Naive thymus-derived CD8-positive, alpha-beta T cell (primary cell): ENCODE results near the gene TRAP1. TPM values are rescaled to one million over a fixed set of nuclear protein-coding genes. Genes with fewer than 3 reads are reported as not detected.

Experiments used
- ATAC-seq, 2 donors: fragments of 150-1000 bp; cut with Tn5 transposase in 1 of 2; sonication (Bioruptor Pico), chemical (Tn5 transposase) in 1 of 2; 1 replicate in 1 of 2; 2 replicates in 1 of 2; pipeline ENCODE4 v1.10.0; 2021; ENCODE audit warnings: mild to moderate bottlenecking in 2 of 2, moderate library complexity in 2 of 2
- POLR2A ChIA-PET: fragments of 350-600 bp; sonication (Branson Sonifier 250); formaldehyde crosslinking; loops from one replicate; lab custom pipeline; 2021; ENCODE audit warnings: antibody characterized with exemption; lab: Charles Lee
- DNase-seq, 10 donors: peaks; one replicate each; pipeline versions ENCODE4 v3.0.0 to v3.0.0-alpha.2; 2020 to 2022
- H3K27ac Mint-ChIP-seq, 10 donors: one replicate each; pipeline ENCODE4 v1.8.0; 2020 to 2022; ENCODE audit warnings: mild to moderate bottlenecking in 10 of 10, mixed read lengths in 10 of 10, moderate library complexity in 4 of 10, inconsistent platforms in 1 of 10
- H3K27me3 Mint-ChIP-seq, 5 donors: one replicate each; pipeline ENCODE4 v1.8.0; 2021 to 2022; ENCODE audit warnings: mixed read lengths in 5 of 5
- H3K36me3 Mint-ChIP-seq, 3 donors: one replicate each; pipeline ENCODE4 v1.8.0; 2020 to 2022; ENCODE audit warnings: mixed read lengths in 3 of 3, mild to moderate bottlenecking in 2 of 3, inconsistent platforms in 1 of 3
- H3K4me1 Mint-ChIP-seq, 4 donors: one replicate each; pipeline ENCODE4 v1.8.0; 2021 to 2022; ENCODE audit warnings: mixed read lengths in 4 of 4
- H3K4me3 Mint-ChIP-seq, 10 donors: one replicate each; pipeline ENCODE4 v1.8.0; 2020 to 2022; ENCODE audit warnings: mild to moderate bottlenecking in 10 of 10, mixed read lengths in 10 of 10, moderate library complexity in 6 of 10, inconsistent platforms in 1 of 10
- H3K9me3 Mint-ChIP-seq, 9 donors: one replicate each; pipeline ENCODE4 v1.8.0; 2020 to 2022; ENCODE audit warnings: mixed read lengths in 9 of 9, mild to moderate bottlenecking in 3 of 9, inconsistent platforms in 1 of 9, moderate library complexity in 1 of 9
- polyA plus RNA-seq, 3 donors: library from polyadenylated mRNA; unstranded; fragments of 300-500 nt; fragmentation: Illumina TruSeq; gene quantifications; one replicate each; pipeline ENCODE4 v1.2.3, GENCODE V29; 2021
- total RNA-seq, 8 experiments: library from RNA in 2 of 8; stranded (reverse) in 2 of 8; gene quantifications; one replicate each; pipeline ENCODE4 v1.2.3 and lab custom pipeline; 2021 to 2026

Gene TRAP1
- total and polyA plus RNA-seq, 5 experiments from 2014 or later: 57.1 to 158 (median 79.1) TPM

- Mint-ChIP-seq H3K36me3 (peaks cover 0 to 85% (median 20%) of the 10 kb centered on the region in 3 donors), H3K27me3 (no peaks in the 10 kb centered on the region), H3K4me1 (no peaks in the 10 kb centered on the region), H3K27ac (no peak overlapping the region), H3K4me3 (no peak overlapping the region), H3K9me3 (peaks cover 0 to 2% (median 0%) of the 10 kb centered on the region in 9 donors)
- POLR2A ChIA-PET: no interaction called here
- no peak for ATAC-seq
- DNase-seq: no peak
Observed at GRCh38 chr16:3681206-3681605, 36.1 kb downstream of the TRAP1 start.

DNA sequence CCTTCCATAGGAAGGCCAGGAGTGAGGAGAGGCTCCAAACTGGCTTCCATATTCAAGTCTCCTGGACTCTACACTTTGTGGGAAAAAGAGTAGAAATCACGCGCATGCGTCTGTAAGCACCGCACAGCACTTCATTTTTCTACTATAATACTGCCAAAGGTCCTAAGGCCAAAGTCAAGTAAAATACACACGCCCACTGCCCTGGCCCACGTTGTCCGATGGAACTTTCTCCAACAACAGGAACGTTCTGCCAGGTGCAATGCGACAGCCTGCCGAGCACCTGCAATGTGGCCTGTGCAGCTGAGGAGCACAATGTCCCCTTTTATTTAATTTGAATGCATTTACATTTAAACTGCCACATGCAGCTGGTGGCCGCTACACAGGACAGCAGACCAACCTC, 39.3 kb downstream of the TRAP1 start:
- DNase-seq (no peak), ATAC-seq (no peak)
- peaks cover 0 to 2% (median 0%) of the 10 kb centered on the region in 9 donors for H3K9me3 Mint-ChIP-seq
- POLR2A ChIA-PET: interaction anchor here (0.5 kb wide), 1 partner anchor 49 kb away, joined by 3 read pairs; no protein-coding TSS in a partner anchor
- H3K4me3 Mint-ChIP-seq: no peak overlapping the region
- no peak overlapping the region for H3K27ac Mint-ChIP-seq
- no peaks in the 10 kb centered on the region for H3K27me3 Mint-ChIP-seq
- H3K4me1 Mint-ChIP-seq: no peaks in the 10 kb centered on the region
- H3K36me3 Mint-ChIP-seq: peaks cover 0 to 80% (median 16%) of the 10 kb centered on the region in 3 donors

- Mint-ChIP-seq H3K27ac (peak overlapping the region in 1 of 10 donors; percentile 62), H3K27me3 (no peaks in the 10 kb centered on the region), H3K4me1 (peaks cover 0 to 10% (median 3%) of the 10 kb centered on the region in 4 donors), H3K4me3 (no peak overlapping the region), H3K36me3 (peaks cover 0 to 64% (median 10%) of the 10 kb centered on the region in 3 donors), H3K9me3 (no peaks in the 10 kb centered on the region)
- no peak for ATAC-seq
- DNase-seq: no peak
- POLR2A ChIA-PET: no interaction called here
Observed at GRCh38 chr16:3675601-3676130, 41.7 kb downstream of the TRAP1 start.

- Mint-ChIP-seq H3K27ac (peak overlapping the region in 1 of 10 donors; percentile 43), H3K4me3 (no peak overlapping the region), H3K27me3 (no peaks in the 10 kb centered on the region), H3K36me3 (peaks cover 0 to 57% (median 10%) of the 10 kb centered on the region in 3 donors), H3K4me1 (peaks cover 0 to 15% (median 6%) of the 10 kb centered on the region in 4 donors), H3K9me3 (no peaks in the 10 kb centered on the region)
- no peak for DNase-seq
- POLR2A ChIA-PET: no interaction called here
- no peak for ATAC-seq
Observed at GRCh38 chr16:3674513-3675295, 42.6 kb downstream of the TRAP1 start.

- Mint-ChIP-seq H3K27me3 (no peaks in the 10 kb centered on the region), H3K4me3 (no peak overlapping the region), H3K9me3 (no peaks in the 10 kb centered on the region), H3K36me3 (peaks cover 0 to 55% (median 6%) of the 10 kb centered on the region in 3 donors), H3K27ac (peak overlapping the region in 2 of 10 donors; percentile 18 to 31), H3K4me1 (peaks cover 0 to 24% (median 11%) of the 10 kb centered on the region in 4 donors)
- POLR2A ChIA-PET: no interaction called here
- ATAC-seq (no peak), DNase-seq (no peak)
Observed at GRCh38 chr16:3673676-3674377, 43.5 kb downstream of the TRAP1 start.

DNA sequence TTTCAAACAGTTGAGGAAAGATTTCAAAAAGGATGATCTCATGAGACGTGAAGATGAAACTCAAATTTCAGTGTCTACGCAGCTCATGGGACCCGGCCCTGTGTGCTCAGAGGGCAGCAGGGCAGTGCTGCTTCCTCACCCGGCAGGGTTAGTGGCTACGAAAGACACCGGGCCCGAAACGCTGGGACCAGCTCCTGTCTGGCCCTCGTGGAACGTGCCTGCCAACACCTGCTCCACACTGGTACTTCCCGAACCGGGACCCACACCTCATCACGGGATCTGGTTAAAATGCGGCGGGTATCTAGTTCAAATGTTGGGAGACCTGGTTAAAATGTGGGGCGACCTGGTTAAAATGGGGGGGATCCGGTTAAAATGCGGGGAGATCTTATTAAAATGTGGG, 44.1 kb downstream of the TRAP1 start:
- peak overlapping the region in 2 of 10 donors; percentile 5 to 31 for H3K27ac Mint-ChIP-seq
- H3K36me3 Mint-ChIP-seq: peaks cover 0 to 49% (median 5%) of the 10 kb centered on the region in 3 donors
- no peaks in the 10 kb centered on the region for H3K27me3 Mint-ChIP-seq
- no peak overlapping the region for H3K4me3 Mint-ChIP-seq
- H3K4me1 Mint-ChIP-seq: peaks cover 0 to 25% (median 11%) of the 10 kb centered on the region in 4 donors
- ATAC-seq (no peak), DNase-seq (no peak)
- H3K9me3 Mint-ChIP-seq: no peaks in the 10 kb centered on the region
- POLR2A ChIA-PET: interaction anchor here (0.5 kb wide), 1 partner anchor 133 kb away, joined by 3 read pairs; no protein-coding TSS in a partner anchor

DNA sequence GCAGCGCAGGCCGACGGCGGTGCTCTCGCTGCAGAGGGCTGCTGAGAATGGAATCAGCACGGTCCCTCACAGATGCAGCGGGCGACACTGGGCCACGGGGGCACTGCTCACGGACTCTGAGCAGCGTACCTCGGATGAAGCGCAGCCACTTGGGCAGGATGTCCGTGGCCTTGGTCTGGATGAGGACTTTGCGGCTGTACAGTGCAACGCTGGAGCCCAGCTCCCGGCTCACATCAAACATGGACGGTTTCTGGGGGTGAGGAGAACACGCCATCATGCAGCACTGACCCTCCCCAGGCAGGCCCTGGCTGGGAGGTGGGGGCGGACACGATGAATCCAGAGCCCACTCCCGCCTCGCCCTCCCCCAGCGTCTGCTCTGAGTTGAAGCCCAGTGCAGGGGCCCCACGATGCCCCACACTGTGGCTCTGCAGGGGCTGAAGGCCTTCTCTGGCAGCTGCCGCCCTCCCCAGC, 44.7 kb downstream of the TRAP1 start:
- ATAC-seq: no peak
- no peak for DNase-seq
- Mint-ChIP-seq H3K9me3 (no peaks in the 10 kb centered on the region), H3K4me1 (peaks cover 0 to 25% (median 11%) of the 10 kb centered on the region in 4 donors), H3K4me3 (no peak overlapping the region), H3K27me3 (no peaks in the 10 kb centered on the region), H3K27ac (no peak overlapping the region), H3K36me3 (peaks cover 0 to 43% (median 3%) of the 10 kb centered on the region in 3 donors)
- POLR2A ChIA-PET: interaction anchor here (0.5 kb wide), 1 partner anchor 134 kb away, joined by 3 read pairs; no protein-coding TSS in a partner anchor

DNA sequence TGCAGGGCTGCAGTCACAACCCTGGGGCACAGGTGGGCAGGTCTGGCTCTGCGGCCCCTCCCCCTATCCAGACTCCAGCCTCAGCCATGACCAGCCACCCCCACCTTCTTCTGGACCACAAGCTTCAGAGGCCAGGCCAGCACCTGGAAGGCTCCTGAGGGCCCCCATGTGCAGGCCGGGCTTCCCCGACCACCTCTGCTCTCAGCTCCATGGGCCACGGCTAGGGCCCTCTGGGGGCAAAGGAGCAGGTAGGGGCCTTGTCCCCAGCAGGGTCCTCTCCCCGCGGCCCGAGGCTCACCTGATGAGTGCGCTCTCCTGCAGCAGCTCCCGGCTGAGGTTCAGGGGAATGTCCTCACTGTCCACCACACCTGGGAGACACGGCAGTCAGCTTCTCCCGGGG, 45.9 kb downstream of the TRAP1 start:
- Mint-ChIP-seq H3K27me3 (no peaks in the 10 kb centered on the region), H3K4me1 (peaks cover 3 to 30% (median 12%) of the 10 kb centered on the region in 4 donors), H3K9me3 (no peaks in the 10 kb centered on the region), H3K36me3 (peaks cover 0 to 36% (median 3%) of the 10 kb centered on the region in 3 donors), H3K27ac (peak overlapping the region in 3 of 10 donors; percentile 15 to 48 (median 43)), H3K4me3 (no peak overlapping the region)
- POLR2A ChIA-PET: interaction anchor here (0.6 kb wide), 1 partner anchor 730 kb away, joined by 3 read pairs; no protein-coding TSS in a partner anchor
- DNase-seq (no peak), ATAC-seq (no peak)

GRCh38 chr16:3670711-3671110, 46.6 kb downstream of the TRAP1 start:
- no peak for ATAC-seq
- Mint-ChIP-seq H3K27me3 (no peaks in the 10 kb centered on the region), H3K27ac (peak overlapping the region in 7 of 10 donors; percentile 2 to 48 (median 17)), H3K36me3 (peaks cover 0 to 34% (median 3%) of the 10 kb centered on the region in 3 donors), H3K4me1 (peaks cover 8 to 37% (median 19%) of the 10 kb centered on the region in 4 donors), H3K9me3 (no peaks in the 10 kb centered on the region), H3K4me3 (no peak overlapping the region)
- POLR2A ChIA-PET: interaction anchor here (0.6 to 0.7 kb wide), 2 partner anchors 224 to 731 kb away, joined by 3 to 7 read pairs; no protein-coding TSS in a partner anchor
- DNase-seq: no peak

- peak overlapping the region in 3 of 10 donors; percentile 38 to 79 (median 51) for H3K27ac Mint-ChIP-seq
- POLR2A ChIA-PET: no interaction called here
- no peaks in the 10 kb centered on the region for H3K27me3 Mint-ChIP-seq
- H3K9me3 Mint-ChIP-seq: no peaks in the 10 kb centered on the region
- ATAC-seq (no peak), DNase-seq (no peak)
- H3K4me1 Mint-ChIP-seq: peaks cover 13 to 48% (median 28%) of the 10 kb centered on the region in 4 donors
- H3K4me3 Mint-ChIP-seq: no peak overlapping the region
- peaks cover 0 to 26% (median 4%) of the 10 kb centered on the region in 3 donors for H3K36me3 Mint-ChIP-seq
Observed at GRCh38 chr16:3669082-3669481, 48.2 kb downstream of the TRAP1 start.

DNA sequence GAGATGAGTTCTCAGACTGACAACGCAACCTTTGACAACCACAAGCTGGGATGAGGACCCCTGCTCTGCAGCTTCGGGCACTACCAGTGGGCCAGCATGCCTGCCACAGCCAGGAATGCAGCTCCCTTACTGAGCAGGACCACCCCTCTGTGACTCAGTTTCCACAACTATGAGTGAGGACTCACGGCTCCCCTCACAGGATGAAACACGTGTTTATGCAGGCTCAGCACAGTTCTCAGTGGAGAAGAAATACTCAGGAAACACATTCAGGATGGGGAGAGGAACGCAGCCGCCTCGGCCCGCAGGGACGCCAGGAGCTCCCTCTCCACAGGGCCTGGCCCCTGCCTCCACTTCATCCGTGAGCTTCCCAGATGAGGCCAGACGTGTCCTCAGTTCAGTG, 48.7 kb downstream of the TRAP1 start:
- Mint-ChIP-seq H3K27ac (peak overlapping the region in 1 of 10 donors; percentile 11), H3K4me3 (no peak overlapping the region), H3K27me3 (no peaks in the 10 kb centered on the region), H3K9me3 (no peaks in the 10 kb centered on the region), H3K36me3 (peaks cover 0 to 23% (median 4%) of the 10 kb centered on the region in 3 donors), H3K4me1 (peaks cover 13 to 48% (median 28%) of the 10 kb centered on the region in 4 donors)
- ATAC-seq: no peak
- POLR2A ChIA-PET: no interaction called here
- DNase-seq: no peak

DNA sequence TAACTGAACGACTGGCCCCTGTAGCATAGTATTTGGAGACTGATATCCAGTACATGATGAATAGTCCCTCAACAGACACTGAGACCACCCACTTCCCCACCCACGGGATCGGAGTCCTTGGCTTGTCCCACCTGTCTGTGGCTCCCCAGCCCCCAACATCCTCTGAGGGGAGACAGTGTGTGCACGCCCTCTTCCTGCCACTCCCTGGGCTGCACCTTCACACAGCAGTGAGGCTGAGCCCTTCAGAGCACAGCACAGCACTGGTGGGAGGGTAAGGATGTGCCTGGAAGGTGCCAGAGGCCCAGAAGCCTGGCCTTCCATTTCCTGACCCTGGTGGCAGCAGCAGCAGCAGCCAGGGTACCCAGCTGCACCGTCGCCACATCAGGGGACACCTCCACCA, 51.8 kb downstream of the TRAP1 start:
- H3K9me3 Mint-ChIP-seq: no peaks in the 10 kb centered on the region
- no peaks in the 10 kb centered on the region for H3K27me3 Mint-ChIP-seq
- peaks cover 13 to 37% (median 24%) of the 10 kb centered on the region in 4 donors for H3K4me1 Mint-ChIP-seq
- ATAC-seq: peak; percentile 97 to 100
- POLR2A ChIA-PET: no interaction called here
- peak overlapping the region; percentile 74 to 92 (median 85) for H3K27ac Mint-ChIP-seq
- peak overlapping the region in 5 of 10 donors; percentile 3 to 57 (median 14) for H3K4me3 Mint-ChIP-seq
- H3K36me3 Mint-ChIP-seq: peaks cover 0 to 34% (median 4%) of the 10 kb centered on the region in 3 donors
- peak; percentile 27 to 79 (median 54) for DNase-seq
